HepG2 (cell line): ENCODE measurements around the gene HEXA. TPM values are rescaled to one million over a fixed set of nuclear protein-coding genes. Genes with fewer than 3 reads are reported as not detected.

ENCODE experiments used
- ATAC-seq: fragments of 200-7000 bp; cut with Tn5 transposase; 3 replicates; pipeline ENCODE4 v1.9.1; 2020; ENCODE audit warnings: mild to moderate bottlenecking, moderate library complexity
- BruUV-seq: library from RNA; stranded (reverse); fragments of 400-500 nt; replicated peaks from 2 replicates; lab custom pipeline; 2021; lab: Mats Ljungman, UMichigan
- CTCF ChIA-PET: fragments of 300-600 bp; formaldehyde crosslinking; extraction: SDS; loops from one replicate; lab custom pipeline; 2021; ENCODE audit warnings: low total read pairs, inconsistent platforms, low intra/inter-chr PET ratio; lab: Yijun Ruan, JAX
- POLR2A ChIA-PET: fragments of 350-600 bp; sonication (Branson Sonifier 250); formaldehyde crosslinking; loops from one replicate; lab custom pipeline; 2020; ENCODE audit warnings: antibody characterized with exemption, inconsistent platforms; lab: Yijun Ruan, JAX
- DNase-seq: peaks from one replicate; pipeline ENCODE4 v3.0.0-alpha.2; 2015; ENCODE audit warnings: low spot score
- FAIRE-seq: peaks from 3 replicates; lab custom pipeline; 2011; peaks lifted over from hg19 to GRCh38; lab: Jason Lieb, UNC
- H2AFZ ChIP-seq: one replicate; pipeline ENCODE4 v1.6.1; 2011; ENCODE audit warnings: low read length, inconsistent platforms
- H3K27ac ChIP-seq: fragments of 300-600 bp; 3 replicates; pipeline ENCODE4 v1.8.0; 2011; ENCODE audit warnings: mixed run types, mild to moderate bottlenecking, mixed read lengths, low read length, inconsistent platforms; ENCODE audit not compliant: insufficient read depth; ENCODE audit errors: extremely low read length
- H3K27me3 ChIP-seq, 2 experiments: fragments of 200-600 bp in 1 of 2; 2 replicates in 1 of 2; 3 replicates in 1 of 2; pipeline versions ENCODE4 v1.6.0 to v1.8.0; 2011; ENCODE audit warnings: low read length in 2 of 2, mild to moderate bottlenecking in 2 of 2, moderate library complexity in 2 of 2, inconsistent platforms in 1 of 2; ENCODE audit not compliant: insufficient read depth in 2 of 2, control insufficient read depth in 1 of 2
- H3K36me3 ChIP-seq, 2 experiments: fragments of 200-600 bp in 1 of 2; replicated peaks in 1 of 2; 2 replicates in 1 of 2; 3 replicates in 1 of 2; pipeline versions ENCODE4 v1.5.1 to v1.8.0; 2011; ENCODE audit warnings: low read length in 2 of 2, inconsistent platforms in 1 of 2; ENCODE audit not compliant: insufficient read depth in 2 of 2, control insufficient read depth in 1 of 2
- H3K4me1 ChIP-seq: 2 replicates; pipeline ENCODE4 v1.5.1; 2012; ENCODE audit warnings: low read length, inconsistent platforms; ENCODE audit not compliant: insufficient read depth
- H3K4me2 ChIP-seq: 2 replicates; pipeline ENCODE4 v1.6.0; 2011; ENCODE audit warnings: low read depth, low read length, inconsistent platforms
- H3K4me3 ChIP-seq, 3 experiments: fragments of 200-600 bp in 1 of 3; sonication (generic), shearing (Covaris generic) in 1 of 3; replicated peaks in 1 of 3; 2 replicates each; pipeline ENCODE4 v1.5.1; 2011 to 2016; ENCODE audit warnings: low read length in 3 of 3, inconsistent platforms in 2 of 3, low read depth in 2 of 3, mild to moderate bottlenecking in 2 of 3, control low read depth in 1 of 3, mixed read lengths in 1 of 3; ENCODE audit not compliant: insufficient read depth in 1 of 3
- H3K79me2 ChIP-seq: one replicate; pipeline ENCODE4 v1.6.1; 2011; ENCODE audit warnings: low read length, inconsistent platforms; ENCODE audit not compliant: insufficient read depth
- H3K9ac ChIP-seq: 2 replicates; pipeline ENCODE4 v1.6.0; 2011; ENCODE audit warnings: mild to moderate bottlenecking, low read depth, low read length, inconsistent platforms; ENCODE audit not compliant: insufficient read depth
- H3K9me3 ChIP-seq: 2 replicates; pipeline ENCODE4 v1.5.1; 2012; ENCODE audit warnings: mild to moderate bottlenecking, low read length
- H4K20me1 ChIP-seq: 2 replicates; pipeline ENCODE4 v1.6.0; 2011; ENCODE audit warnings: inconsistent platforms, mild to moderate bottlenecking, low read length, moderate library complexity; ENCODE audit not compliant: insufficient read depth
- ADNP ChIP-seq: sonication (generic); formaldehyde crosslinking; IDR thresholded peaks from 2 replicates; pipeline ENCODE4 v1.4.0; 2020; ENCODE audit warnings: missing genetic modification reagents
- AGO1 ChIP-seq: fragments of 200-400 bp; formaldehyde crosslinking; IDR thresholded peaks from 2 replicates; pipeline ENCODE4 v1.6.1; 2017; ENCODE audit warnings: mild to moderate bottlenecking, low read depth, low read length, moderate library complexity; ENCODE audit not compliant: poor library complexity, severe bottlenecking
- DMTF1 ChIP-seq: sonication (generic); formaldehyde crosslinking; IDR thresholded peaks from 2 replicates; pipeline ENCODE4 v1.4.0; 2020; ENCODE audit warnings: mild to moderate bottlenecking, missing genetic modification reagents
- FOXM1 ChIP-seq: sonication (generic); formaldehyde crosslinking; IDR thresholded peaks from 2 replicates; pipeline ENCODE4 v1.5.0; 2020; ENCODE audit warnings: missing genetic modification reagents
- HMGXB4 ChIP-seq, 2 experiments: sonication (generic) in 1 of 2; formaldehyde crosslinking in 1 of 2; IDR thresholded peaks; 2 replicates each; pipeline versions ENCODE4 v1.4.0 to v1.6.1; 2018 to 2020; ENCODE audit warnings: missing genetic modification reagents in 2 of 2, borderline replicate concordance in 1 of 2, low read depth in 1 of 2, mild to moderate bottlenecking in 1 of 2, missing biosample characterization in 1 of 2
- IKZF5 ChIP-seq: IDR thresholded peaks from 2 replicates; pipeline ENCODE4 v1.6.1; 2018; ENCODE audit warnings: missing genetic modification reagents, mild to moderate bottlenecking, missing compliant biosample characterization
- NAIF1 ChIP-seq: sonication (generic); formaldehyde crosslinking; IDR thresholded peaks from 2 replicates; pipeline ENCODE4 v1.5.0; 2020; ENCODE audit warnings: mild to moderate bottlenecking, missing genetic modification reagents, borderline replicate concordance
- ZBTB7A ChIP-seq: sonication (generic); formaldehyde crosslinking; IDR thresholded peaks from 2 replicates; pipeline ENCODE4 v1.8.0; 2022; ENCODE audit warnings: mild to moderate bottlenecking, missing genetic modification reagents
- ZFY ChIP-seq: sonication (generic); formaldehyde crosslinking; IDR thresholded peaks from 2 replicates; pipeline ENCODE4 v1.4.0; 2020; ENCODE audit warnings: missing genetic modification reagents
- ZNF318 ChIP-seq: sonication (generic); formaldehyde crosslinking; IDR thresholded peaks from 2 replicates; pipeline ENCODE4 v1.4.0; 2020; ENCODE audit warnings: mild to moderate bottlenecking, missing genetic modification reagents
- ZNF530 ChIP-seq: sonication (generic); formaldehyde crosslinking; IDR thresholded peaks from 2 replicates; pipeline ENCODE4 v1.5.0; 2020; ENCODE audit warnings: low read depth, mild to moderate bottlenecking, missing genetic modification reagents
- in situ Hi-C: cut with HindIII; loops from 2 replicates; pipeline ENCODE4 v1.10.0; 2017; ENCODE audit warnings: low pct_unique_long_range_greater_than_20kb; ENCODE audit not compliant: extremely low pct_ligation_motif_present
- intact Hi-C: fragments of 100-400 bp; cut with micrococcal nuclease; formaldehyde crosslinking; loops from one replicate; pipeline ENCODE4 v1.10.0; 2022; ENCODE audit not compliant: unreplicated experiment
- polyA plus RNA-seq, 8 experiments: library from polyadenylated mRNA; depleted of rRNA in 3 of 8; stranded (reverse) in 7 of 8; unstranded in 1 of 8; fragments of >200 nt; fragmentation: Illumina TruSeq in 4 of 8; extraction: Trizol in 4 of 8; gene quantifications; 2 replicates each; pipeline versions ENCODE4 v1.2.1 to v1.2.3, GENCODE V29; 2011 to 2016; ENCODE audit warnings: low read depth in 4 of 8, missing spikeins in 1 of 8, mixed read lengths in 1 of 8; ENCODE audit not compliant: insufficient read depth in 1 of 8
- total RNA-seq, 5 experiments: library from RNA; depleted of rRNA; stranded (reverse); fragments of >200 nt; fragmentation: Illumina TruSeq; extraction: Trizol; gene quantifications; 2 replicates each; pipeline ENCODE4 v1.2.3, GENCODE V29; 2016; ENCODE audit warnings: low read depth in 1 of 5

The HEXA gene
- total and polyA plus RNA-seq, 2 of the 13 experiments (the other 11 are each of a cell fraction or from before 2014, with no cell fraction given), result 106 to 219 TPM

GRCh38 chr15:72387741-72388140 lies 11.9 kb upstream of the HEXA start:
- Histone ChIP-seq H3K9ac (no peak overlapping the region), H3K4me3 (no peak overlapping the region), H3K4me1 (no peaks in the 10 kb centered on the region), H3K4me2 (no peak overlapping the region), H3K9me3 (no peaks in the 10 kb centered on the region), H3K27me3 (peaks cover 0 to 17% of the 10 kb centered on the region in 2 experiments; a peak in 1 of 5 replicates), H3K27ac (no peak overlapping the region), H4K20me1 (no peaks in the 10 kb centered on the region), H3K79me2 (no peaks in the 10 kb centered on the region), H2AFZ (no peak overlapping the region), H3K36me3 (no peaks in the 10 kb centered on the region)
- in situ Hi-C loops, result no loop called here
- intact Hi-C loops, result no loop called here
- no peak for ATAC-seq
- BruUV-seq, result no TSS peak
- no peak for DNase-seq
- TF ChIP-seq ADNP (CRISPR knock-in tag) (no peak), AGO1 (no peak), NAIF1 (CRISPR knock-in tag) (no peak), ZFY (CRISPR knock-in tag) (no peak), ZBTB7A (no peak), FOXM1 (CRISPR knock-in tag) (no peak), HMGXB4 (CRISPR knock-in tag; IDR thresholded peaks at IDR 0.05; ENCODE audit: borderline replicate concordance in 1 of 2, low read depth in 1 of 2) (no peak), ZNF530 (CRISPR knock-in tag) (no peak), ZNF318 (CRISPR knock-in tag) (no peak), IKZF5 (CRISPR knock-in tag) (no peak), DMTF1 (CRISPR knock-in tag) (no peak)
- POLR2A ChIA-PET, result no interaction called here
- FAIRE-seq, result no peak
- CTCF ChIA-PET, result no interaction called here
